Activated T-helper 17 cell treated with anti-CD3 and anti-CD28 coated beads, Interleukin-2, amount 50 U/mL, for 72 hours (primary cell): Measurements from ENCODE around the gene PTTG2. TPM values are rescaled to one million over a fixed set of nuclear protein-coding genes. Genes with fewer than 3 reads are reported as not detected.

Source experiments
- ATAC-seq: fragments of 150-1000 bp; cut with Tn5 transposase; replicated peaks from 2 replicates; pipeline ENCODE4 v1.10.0; 2021; ENCODE audit warnings: mild to moderate bottlenecking, moderate library complexity
- H3K27ac Mint-ChIP-seq: one replicate; pipeline ENCODE4 v1.8.0; 2022; ENCODE audit warnings: mixed read lengths
- H3K27me3 Mint-ChIP-seq: one replicate; pipeline ENCODE4 v1.8.0; 2022; ENCODE audit warnings: mixed read lengths
- H3K36me3 Mint-ChIP-seq: one replicate; pipeline ENCODE4 v1.8.0; 2022; ENCODE audit warnings: low read depth, mild to moderate bottlenecking, mixed read lengths
- H3K4me1 Mint-ChIP-seq: one replicate; pipeline ENCODE4 v1.8.0; 2022; ENCODE audit warnings: mixed read lengths
- H3K4me3 Mint-ChIP-seq: one replicate; pipeline ENCODE4 v1.8.0; 2022; ENCODE audit warnings: mild to moderate bottlenecking, mixed read lengths
- H3K9me3 Mint-ChIP-seq: one replicate; pipeline ENCODE4 v1.8.0; 2022; ENCODE audit warnings: mixed read lengths
- total RNA-seq, 2 donors: library from RNA; stranded (reverse); gene quantifications; one replicate each; pipeline ENCODE4 v1.2.3, GENCODE V29; 2022

The PTTG2 gene
- total RNA-seq, 2 donors from 2014 or later: 0.39 to 0.40 TPM

DNA sequence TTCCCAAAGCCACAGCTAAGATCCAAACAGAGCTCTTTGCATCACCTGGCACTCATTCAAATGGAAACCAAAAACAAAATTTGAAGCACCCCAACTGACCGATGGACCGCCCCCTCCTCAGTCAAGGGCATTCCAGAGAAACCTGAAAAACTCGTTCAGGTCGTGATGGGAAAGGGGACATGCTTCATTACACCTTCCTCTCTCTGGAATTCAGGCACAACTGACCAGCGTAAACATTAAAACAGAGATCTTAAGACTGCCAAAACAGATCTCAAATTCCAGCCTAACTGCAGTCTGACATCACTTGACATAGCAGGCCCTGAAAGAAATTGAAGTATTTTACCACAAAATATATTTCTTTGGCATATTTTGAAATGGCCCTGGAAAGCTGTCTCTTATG is 28.5 kb downstream of the PTTG2 start:
- ATAC-seq: no peak
- Mint-ChIP-seq H3K4me1 (peaks cover 13% of the 10 kb centered on the region), H3K36me3 (no peaks in the 10 kb centered on the region), H3K27me3 (no peaks in the 10 kb centered on the region), H3K4me3 (no peak overlapping the region), H3K27ac (no peak overlapping the region), H3K9me3 (no peaks in the 10 kb centered on the region)

DNA sequence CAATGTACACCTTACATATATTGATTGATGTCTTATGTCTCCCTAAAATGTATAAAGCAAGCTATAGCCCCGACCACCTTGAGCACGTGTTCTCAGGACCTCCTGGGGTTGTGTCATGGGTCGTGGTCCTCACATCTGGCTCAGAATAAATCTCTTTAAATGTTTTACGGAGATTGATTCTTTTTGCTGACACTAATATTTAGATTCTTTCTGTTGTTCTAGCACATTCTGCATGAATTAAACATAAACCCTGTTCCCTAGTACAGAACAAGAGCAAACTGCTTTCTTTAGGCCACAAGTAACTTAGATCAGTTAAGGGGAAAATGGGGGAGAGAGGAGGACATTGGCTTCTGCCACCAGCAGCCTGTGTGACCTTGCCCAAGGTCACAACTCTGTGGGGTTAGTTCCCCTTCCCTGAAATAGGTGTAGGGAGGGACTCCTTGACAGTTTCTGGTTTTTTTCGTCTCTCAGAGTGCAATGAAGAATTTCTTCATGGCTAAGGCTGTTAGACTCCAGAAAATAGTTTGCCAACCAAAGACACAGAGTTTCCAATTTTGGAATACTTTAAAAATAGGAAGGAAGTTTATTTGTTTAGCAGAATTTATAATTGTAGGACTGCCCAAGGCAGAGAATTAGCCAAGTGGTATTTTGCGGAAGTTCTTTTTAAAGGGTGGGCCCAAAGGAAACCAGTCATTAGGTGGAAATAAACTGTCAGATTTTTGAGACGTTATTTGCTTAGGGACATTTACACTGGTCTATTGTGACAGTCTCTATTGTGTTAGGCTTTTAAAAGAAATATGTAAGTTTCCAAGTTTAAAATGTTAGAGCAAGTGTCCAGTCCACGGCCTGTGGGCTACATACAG is 29.4 kb downstream of the PTTG2 start:
- no peak overlapping the region for H3K4me3 Mint-ChIP-seq
- H3K27me3 Mint-ChIP-seq: no peaks in the 10 kb centered on the region
- no peak for ATAC-seq
- H3K4me1 Mint-ChIP-seq: peaks cover 17% of the 10 kb centered on the region
- H3K9me3 Mint-ChIP-seq: no peaks in the 10 kb centered on the region
- no peaks in the 10 kb centered on the region for H3K36me3 Mint-ChIP-seq
- no peak overlapping the region for H3K27ac Mint-ChIP-seq

DNA sequence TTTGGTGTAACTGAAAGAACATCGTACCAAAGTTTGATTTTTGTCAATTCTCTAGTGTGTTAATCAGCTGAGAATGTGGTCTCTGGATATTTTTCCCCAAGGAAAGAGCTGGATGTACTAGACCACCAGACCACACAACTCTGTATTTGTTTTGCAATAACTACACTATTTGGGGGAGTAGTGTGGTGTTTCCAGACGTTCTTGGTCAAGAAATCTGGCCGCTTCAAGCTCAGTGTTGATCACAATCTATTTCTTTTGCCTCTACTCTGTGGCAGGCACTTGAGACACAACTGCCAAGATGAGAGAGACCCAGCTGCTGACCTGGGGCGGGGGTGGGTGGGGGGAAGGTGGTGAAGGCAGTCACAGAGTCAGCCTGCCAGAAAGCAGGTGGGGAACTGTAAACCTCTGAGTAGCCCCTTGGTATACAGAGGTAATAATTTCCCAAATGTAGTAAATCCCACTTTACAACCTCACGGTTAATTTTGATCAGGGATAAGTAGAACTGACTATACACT is 30.6 kb downstream of the PTTG2 start:
- Mint-ChIP-seq H3K27ac (no peak overlapping the region), H3K9me3 (no peaks in the 10 kb centered on the region), H3K4me3 (no peak overlapping the region), H3K4me1 (peaks cover 13% of the 10 kb centered on the region), H3K36me3 (no peaks in the 10 kb centered on the region), H3K27me3 (no peaks in the 10 kb centered on the region)
- ATAC-seq: no peak

DNA sequence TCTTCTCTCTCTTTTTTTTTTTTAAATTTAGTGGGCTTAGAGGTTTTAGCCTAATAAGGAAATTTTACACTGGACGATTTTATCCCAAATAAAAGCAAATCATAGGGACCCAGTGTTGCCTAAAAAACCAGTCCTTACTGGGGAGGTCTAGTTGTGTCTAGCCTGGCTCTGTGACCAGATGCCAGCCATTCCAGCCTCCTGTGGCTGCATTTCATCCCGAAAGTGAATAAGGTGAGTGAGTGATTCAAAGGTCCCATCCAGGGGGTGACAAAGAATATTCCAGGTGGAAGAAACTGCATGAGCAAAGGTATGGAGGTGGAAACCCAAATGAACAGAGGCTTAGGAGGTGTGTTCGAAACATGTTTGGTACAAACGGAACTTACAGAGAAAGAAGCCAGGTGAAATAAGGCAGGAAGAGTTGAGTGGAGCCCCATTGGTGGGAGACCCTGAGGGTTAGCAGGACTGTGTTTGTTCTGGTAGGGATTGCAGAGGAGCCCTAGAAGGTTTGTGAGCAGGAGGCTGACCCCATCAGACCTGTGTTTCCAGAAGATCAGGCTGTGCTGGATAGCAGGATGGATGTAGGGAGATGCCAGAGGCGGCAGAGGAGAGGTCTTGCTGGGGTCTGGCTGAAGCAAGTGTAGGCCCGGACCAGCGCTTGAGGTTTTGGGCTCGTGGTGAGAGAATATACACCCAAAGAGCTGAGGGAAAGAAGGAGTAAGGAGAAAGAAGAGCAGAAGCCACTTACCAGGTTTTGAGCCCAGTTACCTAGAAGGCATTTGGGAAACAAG is 31.6 kb downstream of the PTTG2 start:
- H3K27ac Mint-ChIP-seq: peak overlapping the region; percentile 7
- H3K36me3 Mint-ChIP-seq: no peaks in the 10 kb centered on the region
- peaks cover 13% of the 10 kb centered on the region for H3K4me1 Mint-ChIP-seq
- H3K4me3 Mint-ChIP-seq: no peak overlapping the region
- no peaks in the 10 kb centered on the region for H3K27me3 Mint-ChIP-seq
- no peaks in the 10 kb centered on the region for H3K9me3 Mint-ChIP-seq
- no peak for ATAC-seq

- H3K4me1 Mint-ChIP-seq: peaks cover 17% of the 10 kb centered on the region
- no peaks in the 10 kb centered on the region for H3K9me3 Mint-ChIP-seq
Observed at GRCh38 chr4:37993806-37994205, 33.6 kb downstream of the PTTG2 start.

GRCh38 chr4:37994569-37994968 is 34.4 kb downstream of the PTTG2 start:
- peak overlapping the region; percentile 36 for H3K27ac Mint-ChIP-seq
- H3K36me3 Mint-ChIP-seq: no peaks in the 10 kb centered on the region
- no peaks in the 10 kb centered on the region for H3K27me3 Mint-ChIP-seq
- no peak overlapping the region for H3K4me3 Mint-ChIP-seq
- H3K9me3 Mint-ChIP-seq: no peaks in the 10 kb centered on the region
- ATAC-seq: no peak
- peaks cover 17% of the 10 kb centered on the region for H3K4me1 Mint-ChIP-seq

More at GRCh38 chr4:37993806-37994205, 33.6 kb downstream of the PTTG2 start:
- H3K4me3 Mint-ChIP-seq: no peak overlapping the region
- no peaks in the 10 kb centered on the region for H3K36me3 Mint-ChIP-seq
- no peak for ATAC-seq
- H3K27me3 Mint-ChIP-seq: no peaks in the 10 kb centered on the region
- H3K27ac Mint-ChIP-seq: no peak overlapping the region

DNA sequence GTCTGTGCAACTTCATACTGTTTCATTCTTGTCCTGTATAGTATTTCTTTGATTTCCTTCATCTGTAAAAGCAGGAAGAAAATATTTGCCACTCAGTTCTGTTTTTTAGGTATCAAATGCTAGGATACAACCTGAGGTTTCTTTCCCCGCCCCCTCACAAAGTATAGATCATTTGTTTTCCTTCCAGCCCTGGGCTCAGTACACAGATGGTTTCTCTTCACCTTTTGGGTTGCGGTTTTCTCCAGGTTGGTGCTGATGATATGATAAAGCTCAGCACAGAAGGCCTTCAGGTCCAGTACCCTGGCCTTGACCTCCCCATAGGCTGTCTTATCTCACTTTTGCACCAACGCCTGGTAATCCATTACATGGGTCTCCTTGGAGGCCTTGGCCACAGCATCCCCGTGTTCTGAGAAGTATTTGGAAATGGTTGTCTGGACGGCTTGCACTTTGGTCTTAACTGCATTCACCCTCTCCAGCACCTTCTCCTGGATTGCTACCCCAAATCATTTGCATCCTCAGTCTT is 35.2 kb downstream of the PTTG2 start:
- ATAC-seq: no peak

DNA sequence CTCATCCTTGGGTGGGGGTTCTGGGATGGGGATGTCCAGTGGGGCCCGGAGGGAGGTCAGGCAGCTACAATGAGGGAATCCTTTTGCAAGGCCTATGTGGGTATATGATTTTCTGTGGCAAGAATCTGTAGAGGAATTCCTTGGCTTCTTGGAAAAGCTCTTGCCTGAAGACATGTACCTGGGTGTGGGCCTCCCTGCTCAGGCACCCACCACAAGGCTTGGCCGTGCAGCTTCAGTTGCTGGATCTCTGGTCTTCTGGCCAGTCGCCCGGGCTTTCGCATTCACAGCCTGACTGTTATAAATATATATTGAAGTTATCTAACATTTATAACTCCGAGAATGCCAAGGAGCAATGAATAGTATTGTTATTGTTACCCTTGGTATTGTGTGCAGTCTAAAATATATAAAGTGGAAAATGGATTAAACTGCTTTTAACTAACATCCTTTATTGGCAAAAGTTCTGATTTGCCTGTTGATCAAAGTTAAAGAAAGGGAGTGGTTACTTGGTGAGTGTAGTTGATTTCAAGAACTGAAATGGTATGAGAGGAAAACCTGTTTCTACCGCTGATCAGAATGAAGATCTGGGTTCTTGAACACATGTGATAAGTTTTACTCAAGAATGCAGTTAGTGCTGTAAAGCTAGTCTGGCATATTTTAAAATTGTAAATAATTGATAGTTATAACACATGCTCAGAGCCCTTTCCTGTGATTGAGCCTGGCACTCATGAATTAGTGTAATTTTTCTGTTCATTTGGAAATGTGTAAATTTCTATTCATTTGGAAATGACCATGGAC is 36.0 kb downstream of the PTTG2 start:
- H3K36me3 Mint-ChIP-seq: no peaks in the 10 kb centered on the region
- no peak overlapping the region for H3K27ac Mint-ChIP-seq
- no peaks in the 10 kb centered on the region for H3K27me3 Mint-ChIP-seq
- peaks cover 17% of the 10 kb centered on the region for H3K4me1 Mint-ChIP-seq
- no peak overlapping the region for H3K4me3 Mint-ChIP-seq
- ATAC-seq: no peak
- no peaks in the 10 kb centered on the region for H3K9me3 Mint-ChIP-seq

More for the DNA sequence above, 35.2 kb downstream of the PTTG2 start:
- Mint-ChIP-seq H3K27ac (no peak overlapping the region), H3K27me3 (no peaks in the 10 kb centered on the region), H3K4me3 (no peak overlapping the region), H3K36me3 (no peaks in the 10 kb centered on the region), H3K4me1 (peaks cover 17% of the 10 kb centered on the region), H3K9me3 (no peaks in the 10 kb centered on the region)

DNA sequence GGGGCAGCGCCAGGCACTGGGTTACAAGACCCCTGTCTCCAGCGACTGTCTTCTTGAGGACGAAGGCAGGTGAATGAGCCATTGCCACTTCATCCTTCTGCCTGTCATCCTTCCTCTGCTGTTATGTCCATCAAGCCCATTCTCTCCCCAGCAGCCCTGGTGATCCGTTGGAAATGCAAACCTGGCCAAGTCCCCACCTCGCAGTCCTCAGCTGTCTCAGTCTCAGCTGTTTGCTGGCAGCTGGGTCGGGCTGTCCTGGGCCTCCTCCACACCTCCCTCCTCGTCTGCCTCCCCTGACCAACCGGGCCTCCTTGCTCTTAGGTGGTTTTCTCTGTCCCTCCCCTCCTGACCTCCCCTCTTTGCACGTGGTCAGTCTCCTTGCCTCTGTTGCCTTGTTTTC is 38.0 kb downstream of the PTTG2 start:
- no peaks in the 10 kb centered on the region for H3K9me3 Mint-ChIP-seq
- no peak overlapping the region for H3K4me3 Mint-ChIP-seq
- no peak overlapping the region for H3K27ac Mint-ChIP-seq
- H3K36me3 Mint-ChIP-seq: no peaks in the 10 kb centered on the region
- H3K4me1 Mint-ChIP-seq: peaks cover 10% of the 10 kb centered on the region
- no peak for ATAC-seq
- no peaks in the 10 kb centered on the region for H3K27me3 Mint-ChIP-seq

- H3K36me3 Mint-ChIP-seq: no peaks in the 10 kb centered on the region
- no peak overlapping the region for H3K4me3 Mint-ChIP-seq
- H3K9me3 Mint-ChIP-seq: no peaks in the 10 kb centered on the region
- H3K27me3 Mint-ChIP-seq: no peaks in the 10 kb centered on the region
- H3K27ac Mint-ChIP-seq: no peak overlapping the region
- ATAC-seq: no peak
- peaks cover 10% of the 10 kb centered on the region for H3K4me1 Mint-ChIP-seq
Observed at GRCh38 chr4:37999000-37999716, 39.0 kb downstream of the PTTG2 start.

- H3K27ac Mint-ChIP-seq: no peak overlapping the region
- no peaks in the 10 kb centered on the region for H3K9me3 Mint-ChIP-seq
- H3K27me3 Mint-ChIP-seq: no peaks in the 10 kb centered on the region
- H3K36me3 Mint-ChIP-seq: no peaks in the 10 kb centered on the region
- no peak for ATAC-seq
- H3K4me3 Mint-ChIP-seq: no peak overlapping the region
- H3K4me1 Mint-ChIP-seq: peaks cover 5% of the 10 kb centered on the region
Observed at GRCh38 chr4:37999965-38000364, 39.8 kb downstream of the PTTG2 start.

- H3K27me3 Mint-ChIP-seq: no peaks in the 10 kb centered on the region
- H3K27ac Mint-ChIP-seq: no peak overlapping the region
- no peak overlapping the region for H3K4me3 Mint-ChIP-seq
- peaks cover 5% of the 10 kb centered on the region for H3K4me1 Mint-ChIP-seq
- no peak for ATAC-seq
- no peaks in the 10 kb centered on the region for H3K9me3 Mint-ChIP-seq
- no peaks in the 10 kb centered on the region for H3K36me3 Mint-ChIP-seq
Observed at GRCh38 chr4:38001927-38002326, 41.7 kb downstream of the PTTG2 start.

- Mint-ChIP-seq H3K4me1 (peaks cover 5% of the 10 kb centered on the region), H3K36me3 (no peaks in the 10 kb centered on the region), H3K9me3 (no peaks in the 10 kb centered on the region), H3K27me3 (no peaks in the 10 kb centered on the region), H3K4me3 (no peak overlapping the region), H3K27ac (no peak overlapping the region)
- no peak for ATAC-seq
Observed at GRCh38 chr4:38002451-38003071, 42.4 kb downstream of the PTTG2 start.
